Stimulated activated CD8-positive, alpha-beta memory T cell treated with anti-CD3 and anti-CD28 coated beads, Interleukin-15, amount 100 ng/mL, for 4 hours (primary cell): ENCODE measurements around the gene FGD1.

Source experiments
- DNase-seq, 2 donors: peaks; one replicate each; pipeline ENCODE4 v3.0.0-alpha.2; 2020; ENCODE audit warnings: low read depth in 2 of 2

The FGD1 gene

GRCh38 chrX:54407266-54407665 lies 88.8 kb downstream of the FGD1 start:
- no peak for DNase-seq

GRCh38 chrX:54397113-54397512 lies 98.9 kb downstream of the FGD1 start:
- no peak for DNase-seq
